Embryonic facial prominence (tissue), 1 donor: Measurements from ENCODE around the gene PROSER3.
A peak's percentile ranks its signal among the peaks of the same experiment; 100 is the strongest.

Experiments used
- DNase-seq: peaks from one replicate; pipeline ENCODE4 v3.0.0-alpha.2; 2016; ENCODE audit errors: extremely low spot score

The PROSER3 gene

DNA sequence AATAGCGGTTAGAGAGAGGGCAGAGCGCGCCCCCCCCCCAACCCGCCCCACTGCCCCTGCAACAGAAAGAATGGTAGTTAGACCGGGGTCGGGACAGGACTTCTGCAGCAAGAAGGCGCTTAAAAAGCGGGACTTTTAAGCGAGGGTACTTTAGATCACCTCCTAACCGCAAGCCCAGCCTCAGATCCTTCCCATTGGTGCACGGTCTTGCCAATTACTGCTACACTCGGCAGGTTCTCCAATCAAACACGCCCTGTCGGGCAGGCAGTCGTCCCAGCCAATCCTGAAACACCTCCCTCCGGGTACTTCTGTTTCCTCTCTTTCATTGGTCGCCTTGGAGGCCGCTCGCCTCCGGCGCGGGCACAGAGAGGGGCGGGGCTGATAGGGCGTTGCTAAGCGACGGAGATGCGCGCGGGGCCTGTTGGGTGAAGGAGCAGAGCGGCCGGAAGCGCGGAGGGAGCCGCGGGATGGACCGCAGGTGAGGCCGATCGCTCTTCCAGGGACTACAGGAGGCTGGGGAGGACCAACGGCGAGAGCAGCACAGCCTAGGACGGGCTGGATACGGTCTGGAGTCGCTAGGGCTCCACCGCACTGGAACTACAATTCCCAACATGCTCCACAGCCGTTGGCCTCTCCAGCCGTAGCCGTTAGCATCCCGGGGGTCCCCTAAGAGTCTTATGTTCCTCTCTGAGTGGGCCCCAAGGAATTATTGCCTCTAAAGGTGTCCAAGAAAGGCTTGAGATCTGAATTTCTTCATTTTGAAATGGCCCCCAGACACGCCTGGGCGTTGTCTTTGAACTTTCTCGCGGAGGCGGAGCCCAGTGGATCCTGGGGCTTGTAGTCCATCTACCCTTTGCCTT, at the start of gene PROSER3:
Gene PROSER3, plus strand, starts transcription at position 428 of the 860 bp plus-strand sequence. Its CDS starts 40 bp downstream, at position 468.
- DNase-seq = peak; percentile 99

DNA sequence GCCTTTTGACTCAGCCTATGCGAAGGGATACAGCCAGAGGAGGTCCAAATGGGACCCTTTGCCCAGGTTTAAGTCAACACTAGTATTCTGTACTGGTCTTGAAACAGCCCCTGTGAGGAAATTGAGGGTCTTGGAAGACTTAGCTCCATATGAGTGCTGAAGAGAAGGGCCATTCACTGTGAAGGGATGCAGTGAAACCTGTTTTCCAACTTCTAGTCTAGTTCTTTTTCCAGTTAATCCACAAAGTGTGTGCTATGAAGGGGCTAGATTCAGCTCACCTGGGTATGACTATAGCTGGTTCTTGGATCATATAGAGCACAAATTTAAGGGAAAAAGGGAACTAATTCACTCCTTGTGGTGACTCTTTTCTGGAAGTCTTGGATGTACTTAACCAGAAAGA, 49.6 kb upstream of the PROSER3 start:
- DNase-seq = no peak

DNA sequence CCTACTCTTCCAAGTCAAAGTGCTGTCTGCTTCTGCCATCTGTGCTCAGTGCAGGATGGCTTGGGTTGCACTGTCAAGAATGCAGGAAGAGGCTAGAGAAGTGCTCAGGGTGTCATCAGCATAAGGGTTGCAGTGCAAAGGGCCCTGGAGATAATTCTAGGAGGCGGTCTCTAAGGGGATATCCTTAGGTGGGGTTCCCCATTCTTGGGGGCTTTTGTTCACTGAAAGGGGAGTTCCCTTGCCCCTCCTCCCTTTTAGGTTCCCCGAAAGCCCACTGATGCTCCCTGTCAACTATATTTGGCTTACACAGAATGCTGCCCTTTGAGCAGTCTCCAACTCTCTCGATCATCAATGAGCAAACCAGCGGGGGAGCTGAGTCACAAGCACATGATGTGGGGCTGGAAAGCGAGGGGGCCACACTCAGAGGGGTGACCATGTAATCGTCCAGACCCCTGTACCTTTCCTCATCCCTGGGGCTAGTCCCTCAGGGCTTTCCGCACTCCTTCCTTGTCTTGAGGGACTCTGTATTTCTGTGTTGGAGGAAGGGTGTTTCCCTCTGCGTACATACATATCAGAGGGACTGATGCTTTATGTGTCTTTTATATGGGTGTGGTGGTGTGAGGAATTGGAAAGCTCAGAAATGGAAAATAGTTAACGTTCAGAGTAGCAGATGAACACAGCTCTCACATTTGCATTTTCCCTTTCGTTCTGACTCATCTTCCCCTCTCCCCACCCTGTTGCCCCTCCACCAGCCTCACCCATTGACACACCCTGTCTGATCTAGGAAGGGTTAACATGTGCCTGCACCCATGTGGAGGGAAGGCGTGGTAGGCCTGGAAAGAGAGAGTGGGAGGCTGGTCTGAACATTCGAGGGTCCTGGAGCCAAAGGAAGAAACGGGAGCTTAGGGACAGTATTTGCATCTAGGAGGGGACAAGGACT, 46.9 kb upstream of the PROSER3 start:
- DNase-seq = no peak

- no peak for DNase-seq
Observed at GRCh38 chr19:35712567-35713505, 45.1 kb upstream of the PROSER3 start.

DNA sequence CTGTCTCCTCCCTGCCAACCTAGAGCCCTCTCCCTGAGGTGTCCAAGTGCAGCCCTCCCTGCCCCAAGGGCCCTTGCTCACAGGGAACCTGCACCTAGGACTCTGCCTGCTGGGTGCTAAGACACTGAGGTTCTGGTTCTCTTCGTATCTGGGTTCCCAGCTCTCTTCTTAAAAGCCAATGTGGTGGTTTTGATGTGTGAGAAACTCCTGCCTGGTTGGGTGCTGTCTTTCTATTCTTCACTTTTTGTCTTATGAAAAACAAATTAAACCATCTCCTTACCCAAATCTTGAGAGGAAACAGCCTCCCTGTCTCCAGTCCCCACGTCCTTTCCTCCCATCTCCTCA, 44.5 kb upstream of the PROSER3 start:
- no peak for DNase-seq

GRCh38 chr19:35713904-35714495, 44.0 kb upstream of the PROSER3 start:
- no peak for DNase-seq

DNA sequence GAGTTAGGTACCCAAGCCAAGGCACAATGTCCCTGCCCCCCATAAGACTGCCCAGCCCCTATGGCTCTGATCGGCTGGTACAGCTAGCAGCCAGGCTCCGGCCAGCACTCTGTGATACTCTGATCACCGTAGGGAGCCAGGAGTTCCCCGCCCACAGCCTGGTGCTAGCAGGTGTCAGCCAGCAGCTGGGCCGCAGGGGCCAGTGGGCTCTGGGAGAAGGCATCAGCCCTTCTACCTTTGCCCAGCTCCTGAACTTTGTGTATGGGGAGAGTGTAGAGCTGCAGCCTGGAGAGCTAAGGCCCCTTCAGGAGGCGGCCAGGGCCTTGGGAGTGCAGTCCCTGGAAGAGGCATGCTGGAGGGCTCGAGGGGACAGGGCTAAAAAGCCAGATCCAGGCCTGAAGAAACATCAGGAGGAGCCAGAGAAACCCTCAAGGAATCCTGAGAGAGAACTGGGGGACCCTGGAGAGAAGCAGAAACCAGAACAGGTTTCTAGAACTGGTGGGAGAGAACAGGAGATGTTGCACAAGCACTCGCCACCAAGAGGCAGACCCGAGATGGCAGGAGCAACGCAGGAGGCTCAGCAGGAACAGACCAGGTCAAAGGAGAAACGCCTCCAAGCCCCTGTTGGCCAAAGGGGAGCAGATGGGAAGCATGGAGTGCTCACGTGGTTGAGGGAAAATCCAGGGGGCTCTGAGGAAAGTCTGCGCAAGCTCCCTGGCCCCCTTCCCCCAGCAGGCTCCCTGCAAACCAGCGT, 43.2 kb upstream of the PROSER3 start:
- no peak for DNase-seq

GRCh38 chr19:35715355-35715809, 42.6 kb upstream of the PROSER3 start:
- DNase-seq = no peak

- DNase-seq = no peak
Observed at GRCh38 chr19:35715981-35716800, 41.8 kb upstream of the PROSER3 start.

GRCh38 chr19:35716801-35717664, 40.9 kb upstream of the PROSER3 start:
- DNase-seq = peak; percentile 90

DNA sequence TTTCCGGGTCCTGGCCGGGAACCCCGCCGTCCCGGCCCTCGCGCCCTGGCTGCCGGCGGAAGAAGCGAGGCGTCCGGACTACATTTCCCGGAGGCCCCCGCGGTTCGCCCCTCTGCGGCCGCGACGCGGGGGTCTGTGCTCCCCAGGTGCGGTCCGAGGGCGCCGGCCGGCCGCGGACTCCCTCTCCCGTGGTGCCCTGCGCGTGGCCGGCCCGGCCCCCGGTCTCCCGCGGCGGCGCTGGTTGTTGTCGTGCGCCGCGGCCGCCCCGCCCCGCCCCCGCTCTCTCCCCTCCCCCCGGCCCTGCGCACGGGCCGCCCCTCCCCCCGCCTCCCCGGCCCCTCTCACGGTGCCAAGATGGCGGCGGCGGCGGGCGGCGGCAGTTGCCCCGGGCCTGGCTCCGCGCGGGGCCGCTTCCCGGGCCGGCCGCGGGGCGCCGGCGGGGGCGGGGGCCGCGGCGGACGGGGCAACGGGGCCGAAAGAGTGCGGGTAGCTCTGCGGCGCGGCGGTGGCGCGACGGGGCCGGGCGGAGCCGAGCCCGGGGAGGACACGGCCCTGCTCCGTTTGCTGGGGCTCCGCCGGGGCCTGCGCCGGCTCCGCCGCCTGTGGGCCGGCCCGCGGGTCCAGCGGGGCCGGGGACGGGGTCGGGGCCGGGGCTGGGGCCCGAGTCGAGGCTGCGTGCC, 40.2 kb upstream of the PROSER3 start, which contains the start of gene KMT2B:
Gene KMT2B, plus strand, starts transcription at position 339 of the 680 bp plus-strand sequence. Its CDS starts 16 bp downstream, at position 355.
- no peak for DNase-seq

GRCh38 chr19:35718345-35719041, 39.5 kb upstream of the PROSER3 start:
- DNase-seq = no peak

DNA sequence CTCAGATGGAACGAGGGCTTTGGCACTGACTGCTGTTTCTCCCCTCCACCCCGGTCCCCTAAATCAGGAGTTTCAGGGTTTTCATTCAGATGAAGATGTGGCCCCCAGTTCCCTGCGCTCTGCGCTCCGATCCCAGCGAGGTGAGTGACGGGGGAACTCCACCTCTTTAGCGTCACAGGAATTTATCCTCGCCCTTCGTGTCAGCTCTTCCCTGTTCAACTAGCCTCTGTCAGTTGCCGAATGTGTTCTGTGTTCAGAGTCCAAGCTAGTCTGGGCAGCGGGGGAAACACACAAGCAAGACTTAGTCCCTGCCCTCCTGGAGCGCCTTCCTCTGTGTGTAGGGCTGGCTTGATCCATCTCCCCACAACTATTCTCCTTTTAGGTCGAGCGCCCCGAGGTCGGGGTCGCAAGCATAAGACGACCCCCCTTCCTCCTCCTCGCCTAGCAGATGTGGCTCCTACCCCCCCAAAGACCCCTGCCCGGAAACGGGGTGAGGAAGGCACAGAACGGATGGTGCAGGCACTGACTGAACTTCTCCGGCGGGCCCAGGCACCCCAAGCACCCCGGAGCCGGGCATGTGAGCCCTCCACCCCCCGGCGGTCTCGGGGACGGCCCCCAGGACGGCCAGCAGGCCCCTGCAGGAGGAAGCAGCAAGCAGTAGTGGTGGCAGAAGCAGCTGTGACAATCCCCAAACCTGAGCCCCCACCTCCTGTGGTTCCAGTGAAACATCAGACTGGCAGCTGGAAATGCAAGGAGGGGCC, 38.4 kb upstream of the PROSER3 start:
- DNase-seq = no peak

- DNase-seq = no peak
Observed at GRCh38 chr19:35720163-35720524, 37.8 kb upstream of the PROSER3 start.

DNA sequence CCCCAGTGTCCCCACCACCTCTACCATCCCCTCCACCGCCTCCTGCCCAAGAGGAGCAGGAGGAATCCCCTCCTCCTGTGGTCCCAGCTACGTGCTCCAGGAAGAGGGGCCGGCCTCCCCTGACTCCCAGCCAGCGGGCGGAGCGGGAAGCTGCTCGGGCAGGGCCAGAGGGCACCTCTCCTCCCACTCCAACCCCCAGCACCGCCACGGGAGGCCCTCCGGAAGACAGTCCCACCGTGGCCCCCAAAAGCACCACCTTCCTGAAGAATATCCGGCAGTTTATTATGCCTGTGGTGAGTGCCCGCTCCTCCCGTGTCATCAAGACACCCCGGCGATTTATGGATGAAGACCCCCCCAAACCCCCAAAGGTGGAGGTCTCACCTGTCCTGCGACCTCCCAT, 37.3 kb upstream of the PROSER3 start:
- DNase-seq = no peak

DNA sequence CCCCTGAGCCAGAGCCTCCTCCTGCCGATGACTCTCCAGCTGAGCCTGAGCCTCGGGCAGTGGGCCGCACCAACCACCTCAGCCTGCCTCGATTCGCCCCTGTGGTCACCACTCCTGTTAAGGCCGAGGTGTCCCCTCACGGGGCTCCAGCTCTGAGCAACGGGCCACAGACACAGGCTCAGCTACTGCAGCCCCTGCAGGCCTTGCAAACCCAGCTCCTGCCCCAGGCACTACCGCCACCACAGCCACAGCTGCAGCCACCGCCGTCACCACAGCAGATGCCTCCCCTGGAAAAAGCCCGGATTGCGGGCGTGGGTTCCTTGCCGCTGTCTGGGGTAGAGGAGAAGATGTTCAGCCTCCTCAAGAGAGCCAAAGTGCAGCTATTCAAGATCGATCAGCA, 36.6 kb upstream of the PROSER3 start:
- DNase-seq = no peak
